Ectodermal cell (in vitro differentiated cells): ENCODE results near the gene C11orf58. TPM values are rescaled to one million over a fixed set of nuclear protein-coding genes. Genes with fewer than 3 reads are reported as not detected.

ENCODE experiments used
- H3K27ac ChIP-seq: 2 replicates; pipeline ENCODE4 v1.7.0; 2013; ENCODE audit warnings: mild to moderate bottlenecking, low read depth, low read length; ENCODE audit not compliant: insufficient read depth, poor library complexity, severe bottlenecking
- H3K27me3 ChIP-seq: 2 replicates; pipeline ENCODE4 v1.7.0; 2013; ENCODE audit warnings: mild to moderate bottlenecking, low read length; ENCODE audit not compliant: insufficient read depth, control insufficient read depth, poor library complexity, severe bottlenecking
- H3K36me3 ChIP-seq: one replicate; pipeline ENCODE4 v1.7.0; 2013; ENCODE audit warnings: low read length; ENCODE audit not compliant: control insufficient read depth, insufficient read depth
- H3K4me1 ChIP-seq: one replicate; pipeline ENCODE4 v1.7.0; 2013; ENCODE audit warnings: low read length; ENCODE audit not compliant: control insufficient read depth, insufficient read depth
- H3K4me3 ChIP-seq: 2 replicates; pipeline ENCODE4 v1.7.0; 2013; ENCODE audit warnings: low read depth, low read length, control low read depth; ENCODE audit not compliant: insufficient read depth
- H3K9me3 ChIP-seq: 2 replicates; pipeline ENCODE4 v1.7.0; 2013; ENCODE audit warnings: mild to moderate bottlenecking, low read length, moderate library complexity; ENCODE audit not compliant: control insufficient read depth
- WGBS, 2 experiments: methylation state at CpG; one replicate each; pipeline ENCODE4 v1.1.7; 2013; ENCODE audit warnings: missing lambda C conversion rate in 2 of 2; 5-methylcytosine and 5-hydroxymethylcytosine counted together
- polyA plus RNA-seq, 4 experiments: library from polyadenylated mRNA; stranded (reverse); fragments of 50-300 nt; gene quantifications; one replicate each; pipeline ENCODE4 v1.2.3, GENCODE V29; 2013

Gene C11orf58
- polyA plus RNA-seq (2013, experiment 1 of 4), result 258 TPM
- 242 TPM for polyA plus RNA-seq (2013, experiment 2 of 4)
- polyA plus RNA-seq (2013, experiment 3 of 4), result 209 TPM
- 226 TPM for polyA plus RNA-seq (2013, experiment 4 of 4)

DNA sequence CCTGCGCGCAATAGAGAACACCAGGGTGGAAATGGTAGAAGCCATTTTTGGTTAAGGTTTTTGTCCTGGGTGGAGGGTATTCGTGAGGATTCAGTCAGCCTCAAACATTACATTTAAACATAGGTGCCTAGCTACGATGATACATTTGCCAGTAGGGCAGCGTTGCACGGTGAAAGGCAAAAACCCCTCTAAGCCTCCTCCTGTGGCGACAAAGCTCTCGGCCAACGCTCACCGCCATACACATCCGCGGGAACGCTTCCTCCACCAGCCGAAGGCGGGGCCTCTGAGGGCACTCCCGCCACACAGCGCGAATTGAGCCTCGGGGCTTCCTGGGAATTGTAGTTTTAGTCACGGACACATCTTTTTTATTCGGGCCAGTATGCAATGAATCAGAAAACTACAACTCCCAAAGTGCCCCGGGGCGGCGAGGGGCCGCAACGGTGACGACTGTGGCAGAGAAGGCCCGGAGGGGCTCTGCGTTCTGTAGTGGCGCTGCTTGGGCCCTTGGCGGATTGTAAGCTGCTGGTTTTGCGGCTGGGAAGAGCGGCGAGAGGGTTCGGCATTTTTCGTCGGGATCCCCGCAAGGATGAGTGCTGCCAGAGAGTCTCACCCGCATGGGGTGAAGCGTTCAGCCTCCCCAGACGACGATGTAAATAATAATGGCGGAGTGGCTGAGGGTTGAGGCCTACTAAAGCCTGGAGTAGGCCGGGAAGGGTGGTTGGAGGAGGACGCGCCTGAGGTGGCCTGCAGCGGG, at the start of gene C11orf58:
C11orf58 (plus strand) TSS at position 455 of the 754 bp plus-strand sequence; CDS start at position 587, 132 bp downstream.
- no peaks in the 10 kb centered on the region for H3K4me1 ChIP-seq
- H3K27me3 ChIP-seq, result no peaks in the 10 kb centered on the region
- peak within 1 kb of the TSS; percentile 93 for H3K4me3 ChIP-seq
- WGBS, 2 experiments, result 0% methylated on average over 47 of the region's 47 CpGs
- no peaks in the 10 kb centered on the region for H3K9me3 ChIP-seq
- H3K36me3 ChIP-seq, result no peaks in the 10 kb centered on the region
- peak within 1 kb of the TSS; percentile 96 for H3K27ac ChIP-seq

DNA sequence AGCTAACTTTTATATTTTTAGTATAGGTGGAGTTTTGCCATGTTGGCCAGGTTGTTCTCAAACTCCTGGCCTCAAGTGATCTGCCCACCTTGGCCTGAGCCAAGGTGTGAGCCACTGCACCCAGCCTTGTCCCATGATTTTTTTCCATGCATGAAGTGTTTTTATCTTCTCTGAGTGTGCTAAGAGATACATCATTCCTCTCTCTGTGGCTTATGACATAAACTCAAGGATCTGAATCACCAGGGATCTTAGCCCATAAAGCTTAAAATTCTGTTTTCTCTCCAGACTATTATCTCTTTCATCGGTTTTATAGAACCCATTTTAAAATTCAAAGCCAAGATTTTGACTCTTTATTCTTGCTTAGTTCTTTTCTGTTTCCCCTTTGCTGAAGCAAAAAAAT, 48.4 kb upstream of the C11orf58 start:
- H3K36me3 ChIP-seq, result no peaks in the 10 kb centered on the region
- H3K9me3 ChIP-seq, result no peaks in the 10 kb centered on the region
- no peak overlapping the region for H3K27ac ChIP-seq
- H3K4me3 ChIP-seq, result no peak overlapping the region
- 87 to 94% methylated on average over 1 of the region's 1 CpG for WGBS, 2 experiments
- H3K27me3 ChIP-seq, result no peaks in the 10 kb centered on the region
- H3K4me1 ChIP-seq, result no peaks in the 10 kb centered on the region

DNA sequence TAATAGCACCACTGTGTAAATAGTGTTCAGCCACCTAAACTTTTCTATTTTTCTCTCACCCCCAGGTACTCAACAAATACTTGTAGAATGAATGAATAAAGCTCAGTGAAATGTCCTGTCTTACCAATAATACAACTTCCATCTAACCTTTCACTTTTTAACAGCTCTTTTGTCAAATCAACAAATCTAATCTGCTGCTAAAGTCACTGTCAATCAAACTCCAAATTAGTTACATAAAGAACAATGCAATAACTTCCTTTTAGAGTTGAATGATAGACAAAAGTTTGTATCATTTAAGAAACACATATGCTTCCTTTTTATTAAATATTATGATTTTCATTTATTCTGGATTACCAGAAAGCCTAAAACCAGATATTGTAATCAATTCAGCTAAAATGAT, 34.7 kb upstream of the C11orf58 start:
- Histone ChIP-seq H3K4me3 (no peak overlapping the region), H3K9me3 (no peaks in the 10 kb centered on the region)

DNA sequence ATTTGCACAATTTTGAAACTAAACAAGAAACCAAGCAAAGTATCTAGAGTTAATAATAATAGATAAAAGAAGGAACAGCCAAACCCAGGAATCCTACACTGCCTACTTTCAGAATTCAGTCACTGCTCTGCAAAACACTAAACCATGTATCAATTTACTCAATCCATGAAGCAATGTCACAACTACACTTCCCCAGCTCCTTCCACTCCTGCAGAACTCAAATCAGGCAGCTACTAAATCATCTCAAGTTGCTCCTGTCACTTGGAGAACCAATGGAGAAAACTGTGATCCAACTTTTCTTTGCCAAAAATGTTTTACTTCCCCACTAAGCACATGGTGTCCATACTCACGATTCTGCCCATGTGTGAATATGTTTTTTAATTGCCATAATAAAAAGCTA, 24.9 kb upstream of the C11orf58 start:
- Histone ChIP-seq H3K27ac (no peak overlapping the region), H3K36me3 (no peaks in the 10 kb centered on the region), H3K27me3 (no peaks in the 10 kb centered on the region), H3K9me3 (no peaks in the 10 kb centered on the region), H3K4me1 (no peaks in the 10 kb centered on the region), H3K4me3 (no peak overlapping the region)
- WGBS, 2 experiments, result 40% methylated on average over 1 of the region's 1 CpG; no CpG with 5 or more reads in 1 of the 2 experiments

More for the DNA sequence above, 34.7 kb upstream of the C11orf58 start:
- no peak overlapping the region for H3K27ac ChIP-seq
- no peaks in the 10 kb centered on the region for H3K36me3 ChIP-seq
- no peaks in the 10 kb centered on the region for H3K27me3 ChIP-seq
- H3K4me1 ChIP-seq, result no peaks in the 10 kb centered on the region

DNA sequence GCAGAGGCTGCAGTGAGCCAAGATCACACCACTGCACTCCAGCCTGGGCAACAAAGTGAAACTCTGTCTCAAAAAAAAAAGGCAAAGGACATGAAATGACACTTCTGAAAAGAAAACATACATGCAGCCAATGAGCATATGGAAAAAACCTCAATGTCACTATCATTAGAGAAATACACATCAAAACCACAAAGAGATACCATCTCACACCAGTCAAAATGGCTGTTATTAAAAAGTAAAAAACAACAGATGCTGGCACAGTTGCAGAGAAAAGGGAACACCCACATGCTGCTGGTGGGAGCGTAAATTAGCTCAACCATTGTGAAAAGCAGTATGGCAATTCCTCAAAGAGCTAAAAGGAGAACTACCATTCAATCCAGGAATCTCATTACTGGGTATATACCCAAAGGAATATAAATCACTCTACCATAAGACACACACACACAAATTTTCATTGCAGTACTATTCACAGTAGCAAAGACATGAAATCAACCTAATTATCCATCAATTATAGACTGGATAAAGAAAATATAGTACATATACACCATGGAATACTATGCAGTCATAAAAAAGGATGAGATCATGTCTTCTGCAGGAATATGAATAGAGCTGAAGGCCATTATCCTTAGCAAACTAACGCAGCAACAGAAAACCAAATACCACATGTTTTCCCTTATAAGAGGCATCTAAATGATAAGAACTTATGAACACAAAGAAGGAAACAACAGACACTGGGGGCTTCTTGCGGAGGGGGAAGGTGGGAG, 15.7 kb upstream of the C11orf58 start:
- Histone ChIP-seq H3K27ac (no peak overlapping the region), H3K27me3 (no peaks in the 10 kb centered on the region), H3K4me3 (no peak overlapping the region), H3K9me3 (no peaks in the 10 kb centered on the region), H3K36me3 (no peaks in the 10 kb centered on the region), H3K4me1 (no peaks in the 10 kb centered on the region)
- 61 to 63% methylated on average over 3 of the region's 3 CpGs for WGBS, 2 experiments

DNA sequence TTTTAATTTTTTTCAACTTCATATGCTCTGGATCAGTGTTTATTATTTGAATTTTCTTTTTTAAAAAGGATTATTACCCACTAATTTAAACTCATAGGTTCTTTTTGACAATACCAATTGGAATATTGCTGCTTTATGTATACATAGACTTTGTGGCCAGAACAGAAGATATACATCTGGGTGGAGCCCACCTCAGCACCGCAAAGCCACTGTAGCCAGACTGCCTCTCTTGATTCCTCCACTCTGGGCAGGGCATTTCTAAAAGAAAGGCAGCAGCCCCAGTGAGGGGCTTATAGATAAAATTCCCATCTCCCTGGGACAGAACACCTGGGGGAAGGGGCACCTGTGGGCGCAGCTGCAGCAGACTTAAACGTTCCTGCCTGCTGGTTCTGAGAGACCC, 10.6 kb upstream of the C11orf58 start:
- WGBS, 2 experiments, result 93 to 95% methylated on average over 3 of the region's 3 CpGs
- no peaks in the 10 kb centered on the region for H3K9me3 ChIP-seq

DNA sequence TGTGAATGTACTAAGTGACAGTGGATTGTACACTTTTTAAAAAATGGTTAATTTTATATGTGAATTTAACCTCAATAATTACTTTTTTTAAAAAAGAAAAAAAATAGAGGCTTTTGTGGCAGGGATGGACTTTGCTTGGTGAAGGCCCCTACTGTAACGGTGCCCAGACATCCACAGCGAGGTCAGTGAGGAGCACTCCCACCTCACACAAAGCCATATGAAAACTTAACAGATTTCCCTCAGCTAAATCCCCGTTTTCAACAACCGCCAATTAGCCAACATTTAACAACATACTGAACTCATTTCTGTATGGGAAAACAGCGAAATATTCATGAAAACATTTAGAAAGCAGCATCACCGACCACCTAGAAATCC, 642 bp upstream of the C11orf58 start:
- Histone ChIP-seq H3K27me3 (no peaks in the 10 kb centered on the region), H3K36me3 (no peaks in the 10 kb centered on the region), H3K9me3 (no peaks in the 10 kb centered on the region), H3K4me3 (peak overlapping the region; percentile 93), H3K4me1 (no peaks in the 10 kb centered on the region), H3K27ac (peak overlapping the region; percentile 86)
- 1 to 3% methylated on average over 5 to 6 of the region's 6 CpGs for WGBS, 2 experiments

More for the DNA sequence above, 10.6 kb upstream of the C11orf58 start:
- Histone ChIP-seq H3K4me1 (no peaks in the 10 kb centered on the region), H3K4me3 (no peak overlapping the region), H3K36me3 (no peaks in the 10 kb centered on the region), H3K27me3 (no peaks in the 10 kb centered on the region), H3K27ac (no peak overlapping the region)

DNA sequence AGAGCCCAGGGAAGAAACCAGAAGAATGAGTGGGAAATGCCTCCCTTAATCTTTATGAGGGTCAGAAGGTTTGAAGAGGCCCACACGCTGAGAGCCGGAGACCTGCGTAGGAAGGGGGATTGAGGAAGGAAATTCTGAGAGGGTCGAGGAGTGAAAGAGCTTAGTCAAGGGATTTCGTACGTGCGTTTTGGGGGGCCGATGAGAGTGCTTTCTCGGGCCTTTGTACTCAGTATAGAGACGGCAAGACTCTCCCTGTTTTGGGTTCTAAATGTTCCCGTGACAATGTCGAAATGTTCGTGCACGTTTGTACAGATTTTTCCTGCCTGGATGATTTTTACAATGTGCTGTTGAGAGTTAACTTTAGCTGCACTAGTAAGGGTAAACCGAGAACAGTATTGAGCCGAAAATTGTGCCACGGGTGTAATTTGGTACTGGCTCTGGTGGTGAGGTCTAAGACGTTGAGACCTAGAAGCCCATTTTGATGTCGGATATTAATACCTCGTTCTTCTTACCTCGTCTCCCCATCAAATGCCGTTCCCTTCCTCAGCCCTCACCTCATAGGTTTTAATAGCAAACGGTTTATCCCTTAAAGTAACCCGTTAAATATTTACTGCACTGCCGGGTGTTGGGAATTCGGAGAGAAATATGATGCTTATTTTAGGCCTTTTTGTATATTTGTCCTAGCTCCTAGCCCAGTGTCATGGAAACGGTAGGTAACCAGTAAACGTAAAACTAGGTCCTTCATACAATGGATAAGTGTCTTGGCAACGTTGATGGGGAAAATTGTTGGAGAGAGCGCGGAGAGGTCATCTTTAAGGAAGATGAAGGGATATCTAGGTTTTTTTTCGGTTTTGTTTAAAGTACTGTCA, 734 bp downstream of the C11orf58 start:
- Histone ChIP-seq H3K4me3 (peak overlapping the region; percentile 93), H3K36me3 (no peaks in the 10 kb centered on the region), H3K27ac (peak overlapping the region; percentile 96), H3K4me1 (no peaks in the 10 kb centered on the region), H3K9me3 (no peaks in the 10 kb centered on the region), H3K27me3 (no peaks in the 10 kb centered on the region)
- WGBS, 2 experiments, result 2 to 4% methylated on average over 31 to 32 of the region's 32 CpGs

DNA sequence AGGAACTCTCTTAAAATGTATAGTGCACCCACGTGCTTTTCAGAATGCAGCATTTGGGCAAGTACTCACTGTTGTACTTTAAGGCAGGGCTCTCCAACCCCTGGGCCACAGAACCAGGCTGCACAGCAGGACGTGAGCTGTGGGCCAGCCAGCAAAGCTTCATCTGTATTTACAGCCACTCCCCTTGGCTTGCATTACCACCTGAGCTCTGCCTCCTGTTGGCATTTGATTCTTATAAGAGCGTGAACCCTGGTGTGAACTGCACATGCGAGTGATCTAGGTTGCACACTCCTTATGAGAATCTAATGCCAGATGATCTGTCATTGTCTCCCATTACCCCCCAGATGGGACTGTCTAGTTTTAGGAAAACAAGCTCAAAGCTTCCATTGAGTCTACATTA, 3.0 kb downstream of the C11orf58 start:
- H3K27ac ChIP-seq, result no peak overlapping the region
- no peaks in the 10 kb centered on the region for H3K27me3 ChIP-seq
- H3K4me3 ChIP-seq, result no peak overlapping the region
- H3K36me3 ChIP-seq, result peaks cover 11% of the 10 kb centered on the region
- 92 to 96% methylated on average over 4 of the region's 4 CpGs for WGBS, 2 experiments
- H3K9me3 ChIP-seq, result no peaks in the 10 kb centered on the region
- H3K4me1 ChIP-seq, result no peaks in the 10 kb centered on the region
